HPDE6-E6E7 (cell line): ENCODE results near the gene SWT1.
A peak's percentile ranks its signal among the peaks of the same experiment; 100 is the strongest.

Experiments
- DNase-seq: peaks from one replicate; pipeline ENCODE4 v3.0.0; 2011; ENCODE audit warnings: missing footprints; ENCODE audit errors: extremely low spot score

Gene SWT1

DNA sequence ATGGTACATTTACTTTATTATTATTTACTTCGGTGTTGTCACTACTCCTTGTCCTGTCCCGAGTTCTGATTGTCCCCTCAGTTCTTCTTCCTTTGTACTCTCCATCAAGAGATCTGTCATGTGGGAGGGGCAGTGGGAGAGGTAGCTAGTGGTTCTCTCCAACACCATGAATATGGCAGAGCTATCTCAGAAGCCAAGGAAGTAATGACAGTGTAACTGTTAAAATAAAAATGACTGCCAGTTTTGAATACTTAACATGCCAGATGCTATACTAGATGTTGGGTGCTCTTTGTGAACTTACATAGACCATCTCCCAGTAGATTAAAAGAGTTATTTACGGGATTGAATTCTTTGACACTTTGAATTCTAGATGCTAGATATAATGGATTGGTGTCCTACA is 131.5 kb downstream of the SWT1 start:
- no peak for DNase-seq

DNA sequence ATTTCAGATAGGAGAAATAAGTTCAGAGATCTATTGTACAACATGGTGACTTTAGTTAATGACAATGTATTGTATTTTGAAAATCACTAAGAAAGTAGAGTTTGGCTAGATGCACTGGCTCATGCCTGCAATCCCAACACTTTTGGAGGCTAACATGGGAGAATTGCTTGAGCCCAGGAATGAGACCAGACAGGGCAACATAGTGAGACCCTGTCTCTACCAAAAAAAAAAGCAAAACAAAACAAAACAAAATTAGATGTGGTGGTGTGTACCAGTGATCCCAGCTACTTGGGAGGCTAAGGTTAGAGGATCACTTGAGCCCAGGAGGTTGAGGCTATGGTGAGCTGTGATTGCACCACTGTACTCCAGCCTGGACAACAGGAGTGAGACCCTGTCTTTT is 132.9 kb downstream of the SWT1 start:
- DNase-seq, result no peak

DNA sequence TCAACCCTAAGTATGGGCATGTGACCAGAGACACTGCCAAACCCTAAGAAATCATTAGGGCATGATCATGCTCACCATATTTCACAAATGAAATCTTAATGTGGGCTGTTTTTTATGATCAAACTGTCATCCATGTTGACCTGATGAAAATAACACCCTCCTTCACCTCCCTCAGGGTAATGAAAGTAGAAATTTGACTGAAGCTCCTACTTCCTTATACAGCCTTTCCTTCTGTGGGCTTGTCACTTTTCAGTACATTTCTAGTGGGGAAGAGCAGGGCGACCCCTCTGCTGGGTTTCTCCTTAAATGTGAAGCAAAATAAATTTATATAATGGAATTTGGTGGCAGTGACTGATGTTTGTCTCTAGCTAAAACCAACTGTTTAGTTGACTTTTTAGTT is 134.2 kb downstream of the SWT1 start:
- no peak for DNase-seq

DNA sequence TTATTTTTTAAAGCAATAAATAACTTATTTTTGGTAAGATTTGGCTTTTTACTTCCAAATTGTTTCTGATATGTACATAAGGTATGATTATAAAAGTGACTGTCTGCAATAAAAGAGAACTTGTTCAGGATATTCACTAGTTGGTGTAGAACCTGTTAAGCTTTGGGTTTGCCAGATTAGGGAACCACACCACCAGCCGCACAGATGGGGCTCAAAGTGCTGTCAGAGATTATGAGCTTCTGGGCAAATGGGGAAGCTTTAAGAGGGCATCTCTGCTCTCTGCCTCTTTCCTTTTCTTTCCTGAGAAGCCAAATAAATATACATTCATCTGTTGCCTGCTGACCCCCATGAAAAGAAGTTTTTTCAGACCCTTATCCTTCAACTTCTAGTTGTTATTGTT is 134.7 kb downstream of the SWT1 start:
- no peak for DNase-seq

DNA sequence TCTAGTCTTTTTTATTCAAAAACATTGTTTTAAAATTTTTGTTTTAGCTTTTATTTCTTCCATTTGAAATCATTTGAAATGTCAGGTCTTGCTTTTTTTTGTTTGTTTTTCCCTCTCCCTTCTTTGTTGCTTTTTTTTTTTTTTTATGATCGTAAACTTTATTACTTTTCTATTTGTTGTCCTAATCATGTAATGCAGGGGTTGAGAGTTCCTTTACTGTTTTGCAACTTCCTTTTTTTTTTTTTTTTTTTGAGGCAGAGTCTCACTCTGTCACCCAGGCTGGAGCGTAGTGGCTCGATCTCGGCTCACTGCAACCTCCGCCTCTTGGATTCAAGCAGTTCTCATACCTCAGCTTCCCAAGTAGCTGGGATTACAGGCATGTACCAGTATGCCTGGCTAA is 135.3 kb downstream of the SWT1 start:
- DNase-seq, result no peak

DNA sequence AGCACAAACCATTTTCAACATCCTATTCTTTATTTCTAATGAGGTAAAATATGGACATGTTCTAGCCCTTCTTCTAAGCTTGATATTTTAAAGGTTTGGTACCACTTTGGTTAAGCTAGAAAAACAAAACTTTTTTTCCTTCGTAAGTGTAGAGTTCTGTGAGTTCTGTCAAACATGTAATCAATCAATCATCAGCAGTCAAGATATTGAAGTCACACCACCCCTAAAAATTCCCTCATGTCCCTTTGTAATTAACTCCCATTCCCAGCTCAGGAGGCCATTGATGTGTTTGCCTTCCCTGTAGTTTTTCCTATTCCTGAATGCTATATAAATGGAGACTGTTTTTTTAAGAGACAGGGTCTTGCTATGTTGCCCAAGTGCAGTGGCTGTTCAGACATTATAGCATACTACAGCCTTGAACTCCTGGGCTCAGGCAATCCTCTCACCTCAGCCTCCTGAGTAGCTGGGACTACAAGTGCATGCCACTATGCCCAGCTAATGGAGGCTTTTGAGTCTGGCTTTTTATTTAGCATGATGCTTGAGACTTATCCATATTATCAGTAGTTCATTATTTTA is 137.1 kb downstream of the SWT1 start:
- no peak for DNase-seq

DNA sequence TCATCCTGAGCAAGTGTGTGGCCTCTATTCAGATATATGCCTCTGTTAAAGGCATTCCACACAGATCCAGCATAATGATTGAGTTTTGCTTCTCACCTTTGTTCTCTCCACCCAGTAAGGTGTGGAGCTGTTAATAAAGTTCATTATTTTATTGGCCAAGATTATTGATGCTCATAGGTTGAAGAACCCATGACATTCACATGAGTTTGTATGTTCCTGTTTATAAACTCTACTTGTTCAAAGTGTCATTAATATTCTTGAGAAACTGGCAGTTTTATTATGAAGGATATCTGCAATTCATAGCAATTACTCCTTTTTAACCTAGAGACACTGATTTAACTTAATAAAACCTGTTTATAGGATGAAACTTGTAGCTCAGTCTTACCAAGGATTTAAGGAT is 138.1 kb downstream of the SWT1 start:
- no peak for DNase-seq

DNA sequence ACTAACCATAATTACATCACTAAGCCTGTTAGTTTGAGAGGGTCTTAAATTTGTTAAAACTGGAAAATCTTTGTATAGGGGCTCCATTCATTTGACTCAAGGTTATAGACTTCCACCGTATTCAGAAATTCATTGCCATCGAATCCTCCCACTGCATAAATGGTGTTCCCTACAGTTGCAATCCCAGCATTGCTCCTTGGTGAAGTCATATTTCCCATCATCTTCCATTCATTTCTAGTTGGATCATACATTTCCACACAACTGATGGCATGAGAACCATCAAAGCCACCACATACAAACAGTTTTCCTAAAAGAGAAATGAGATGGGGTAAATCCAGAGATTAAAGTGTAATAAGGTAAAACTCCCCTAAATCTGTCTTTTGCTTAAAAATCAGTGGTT is 141.0 kb downstream of the SWT1 start:
- DNase-seq, result no peak

DNA sequence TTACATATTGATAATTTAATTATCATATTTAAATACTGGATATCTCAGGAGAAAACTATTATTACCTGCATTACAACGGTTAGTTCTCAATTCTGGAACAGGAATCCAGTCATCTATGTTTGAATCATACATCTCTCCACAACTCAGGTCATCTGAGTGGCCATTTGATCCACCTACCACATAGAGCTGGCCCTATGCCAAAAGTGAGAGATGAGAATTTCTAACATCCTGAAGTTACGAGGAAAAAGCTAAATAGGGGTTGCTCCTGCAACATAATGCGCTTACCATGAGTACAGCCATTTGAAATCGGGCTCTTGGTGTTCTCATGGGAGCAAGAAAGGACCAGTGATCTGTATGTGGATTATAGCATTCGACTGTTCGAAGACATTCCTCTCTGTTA is 143.2 kb downstream of the SWT1 start:
- no peak for DNase-seq

DNA sequence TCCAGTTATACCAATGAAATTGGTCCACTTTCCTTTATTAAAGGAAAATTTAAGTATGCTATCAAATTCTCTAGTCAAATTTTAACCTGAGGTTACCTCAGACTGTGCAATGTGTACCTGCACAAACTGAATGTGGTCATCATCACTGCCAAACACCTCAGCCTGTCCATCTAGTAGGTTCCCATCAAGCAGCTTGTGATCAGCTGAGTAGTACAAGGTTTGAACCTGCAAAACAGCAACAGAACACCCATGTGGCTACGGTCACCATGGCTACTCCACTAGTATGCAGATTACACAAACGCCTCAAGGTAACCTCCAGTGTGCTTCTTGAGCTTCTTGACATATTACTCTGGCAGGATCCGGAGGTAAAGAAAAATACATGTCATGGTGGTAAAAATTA is 148.5 kb downstream of the SWT1 start:
- DNase-seq, result no peak

DNA sequence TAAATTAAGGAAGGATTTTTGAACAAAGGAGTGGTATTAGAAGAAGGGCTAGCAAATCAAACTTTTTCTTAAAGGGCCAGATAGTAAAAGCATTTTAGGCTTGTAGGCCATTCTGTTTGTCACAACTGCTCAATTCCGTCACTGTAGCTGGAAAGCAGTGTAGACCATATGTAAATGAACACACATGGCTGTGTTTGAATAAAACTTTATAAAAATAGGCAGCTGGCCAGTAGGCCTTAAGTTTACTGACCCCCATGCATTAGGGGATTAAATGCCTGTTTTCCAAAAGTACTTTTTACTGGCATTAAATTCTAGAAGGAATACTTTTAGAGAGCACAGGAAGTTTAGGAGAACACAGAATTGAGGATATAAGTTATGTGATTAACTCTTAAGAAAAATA is 151.2 kb downstream of the SWT1 start:
- no peak for DNase-seq

DNA sequence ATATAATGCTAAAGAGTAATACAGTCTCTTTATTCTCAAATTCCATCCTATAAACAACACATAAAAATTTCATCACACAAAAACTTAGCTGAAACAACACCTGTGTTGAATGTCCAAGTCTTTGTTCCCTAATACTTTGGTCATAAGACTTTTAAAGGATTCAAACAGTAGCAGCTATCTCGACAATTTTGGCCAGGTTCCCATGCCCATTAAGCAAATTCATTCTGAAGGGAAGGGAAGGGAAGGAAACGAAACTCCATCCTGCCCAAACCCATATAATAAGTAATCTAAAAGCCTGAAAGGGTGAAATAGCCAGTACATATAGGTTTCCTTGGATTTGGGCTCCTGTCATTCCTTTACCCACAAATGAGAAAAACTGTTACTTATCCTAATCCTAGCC is 152.6 kb downstream of the SWT1 start:
- no peak for DNase-seq

DNA sequence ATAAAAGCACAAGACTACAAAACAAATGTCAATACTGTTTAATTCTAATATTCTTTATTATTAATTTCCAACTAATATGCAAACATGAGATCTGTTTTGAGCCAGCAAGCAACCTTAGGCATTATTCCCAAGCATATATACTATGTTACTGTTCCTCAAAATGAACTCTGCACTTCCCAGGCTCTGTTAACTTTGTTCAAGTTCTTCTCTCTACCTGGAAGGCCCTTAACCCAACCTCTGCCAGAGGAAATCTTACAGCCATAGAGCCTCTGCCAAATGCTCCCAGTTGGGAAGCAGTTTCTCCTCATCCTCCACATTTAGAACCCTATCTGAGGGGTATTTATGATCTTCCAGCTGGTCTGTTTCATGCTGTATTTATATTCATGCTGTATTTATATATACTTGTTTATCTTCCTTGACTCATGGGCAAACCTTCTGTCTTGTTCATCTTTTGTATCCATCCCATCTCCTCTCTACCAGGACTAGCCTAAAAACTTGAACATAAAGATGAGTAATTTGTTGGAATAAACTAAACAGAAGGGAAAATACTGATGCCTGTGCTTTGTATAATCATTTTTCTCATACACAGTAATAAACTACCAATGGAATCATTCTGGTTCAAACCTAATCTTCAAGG is 154.7 kb downstream of the SWT1 start:
- DNase-seq, result no peak

DNA sequence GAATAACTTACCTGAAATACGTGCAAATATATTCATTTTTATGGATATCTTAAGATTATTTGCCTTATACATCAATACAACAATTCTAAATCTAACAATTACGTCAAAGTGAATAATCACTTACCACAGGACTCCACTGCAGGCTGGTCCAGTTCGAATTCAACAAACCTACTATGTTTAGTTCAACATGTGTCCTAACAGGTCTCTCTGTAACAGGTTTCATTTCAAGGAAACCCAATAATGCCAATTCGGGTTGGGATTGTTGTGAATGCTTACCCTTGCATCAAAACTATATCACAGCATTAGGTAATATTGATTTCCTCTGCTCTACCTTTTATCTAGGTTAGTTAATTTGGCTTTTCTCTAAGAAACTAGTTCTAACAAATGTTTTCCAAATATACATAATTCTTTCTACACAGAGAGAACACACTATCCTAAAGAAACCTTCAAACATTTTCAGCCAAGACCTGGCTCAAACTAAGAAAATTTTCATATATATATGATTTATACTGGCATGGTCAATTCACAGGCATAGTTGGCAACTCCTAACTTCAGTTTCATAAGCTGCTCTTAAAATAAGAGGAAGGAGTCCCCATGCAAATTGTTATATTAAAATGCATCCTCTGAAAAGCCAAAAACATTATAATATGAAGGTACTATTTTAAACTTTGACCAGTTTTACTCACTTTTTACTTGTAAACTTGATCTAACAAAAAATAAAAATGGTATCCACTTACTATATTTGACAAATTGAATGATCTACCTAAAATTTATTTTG is 155.6 kb downstream of the SWT1 start:
- DNase-seq, result no peak

DNA sequence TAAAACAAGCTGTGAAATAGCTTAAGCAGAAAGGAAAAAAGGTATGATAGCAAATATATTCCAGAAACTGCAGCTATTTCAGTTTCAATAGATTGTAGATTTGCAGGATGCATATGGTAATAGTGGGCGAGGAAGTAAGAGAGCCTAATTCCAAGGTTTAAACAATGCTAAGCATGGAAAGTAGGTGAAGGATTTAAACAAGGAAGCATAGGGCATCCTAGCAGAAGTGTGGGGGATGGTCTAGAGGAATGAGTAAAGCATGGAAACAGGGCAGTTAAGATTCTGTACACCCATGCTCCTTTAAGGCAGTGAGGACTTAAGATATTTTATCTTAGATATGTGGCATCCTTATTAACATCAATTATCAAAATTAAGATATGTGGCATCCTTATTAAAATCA is 157.4 kb downstream of the SWT1 start:
- no peak for DNase-seq

DNA sequence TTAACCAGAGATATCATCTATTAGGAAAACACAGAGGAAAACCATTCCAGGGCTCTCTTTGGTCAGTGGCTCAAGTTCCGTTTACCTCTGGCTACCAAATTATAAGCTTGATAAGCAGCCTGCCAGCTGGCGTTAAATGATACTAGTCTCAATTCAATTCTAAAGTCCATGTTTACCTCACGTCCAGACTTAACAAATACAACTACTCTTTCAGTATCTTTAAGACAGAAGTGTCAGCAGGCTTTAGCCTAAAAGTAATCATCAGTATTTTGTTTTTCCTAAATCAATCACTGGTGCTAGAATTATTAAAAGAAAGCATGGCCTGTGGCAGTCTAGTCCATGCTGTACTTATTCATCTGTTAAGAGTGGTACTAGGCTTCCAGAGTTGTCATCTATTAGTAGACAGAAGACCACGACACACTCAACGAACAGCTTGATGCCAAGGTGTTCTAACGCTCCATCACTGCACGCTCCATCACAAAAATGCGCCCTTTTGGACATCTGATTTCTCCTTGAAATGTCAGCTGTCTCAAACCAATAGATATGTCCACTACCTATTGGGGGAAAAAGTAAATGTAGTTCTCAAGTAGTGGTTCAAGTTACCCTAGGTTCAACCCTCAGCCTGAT is 158.6 kb downstream of the SWT1 start:
- no peak for DNase-seq

DNA sequence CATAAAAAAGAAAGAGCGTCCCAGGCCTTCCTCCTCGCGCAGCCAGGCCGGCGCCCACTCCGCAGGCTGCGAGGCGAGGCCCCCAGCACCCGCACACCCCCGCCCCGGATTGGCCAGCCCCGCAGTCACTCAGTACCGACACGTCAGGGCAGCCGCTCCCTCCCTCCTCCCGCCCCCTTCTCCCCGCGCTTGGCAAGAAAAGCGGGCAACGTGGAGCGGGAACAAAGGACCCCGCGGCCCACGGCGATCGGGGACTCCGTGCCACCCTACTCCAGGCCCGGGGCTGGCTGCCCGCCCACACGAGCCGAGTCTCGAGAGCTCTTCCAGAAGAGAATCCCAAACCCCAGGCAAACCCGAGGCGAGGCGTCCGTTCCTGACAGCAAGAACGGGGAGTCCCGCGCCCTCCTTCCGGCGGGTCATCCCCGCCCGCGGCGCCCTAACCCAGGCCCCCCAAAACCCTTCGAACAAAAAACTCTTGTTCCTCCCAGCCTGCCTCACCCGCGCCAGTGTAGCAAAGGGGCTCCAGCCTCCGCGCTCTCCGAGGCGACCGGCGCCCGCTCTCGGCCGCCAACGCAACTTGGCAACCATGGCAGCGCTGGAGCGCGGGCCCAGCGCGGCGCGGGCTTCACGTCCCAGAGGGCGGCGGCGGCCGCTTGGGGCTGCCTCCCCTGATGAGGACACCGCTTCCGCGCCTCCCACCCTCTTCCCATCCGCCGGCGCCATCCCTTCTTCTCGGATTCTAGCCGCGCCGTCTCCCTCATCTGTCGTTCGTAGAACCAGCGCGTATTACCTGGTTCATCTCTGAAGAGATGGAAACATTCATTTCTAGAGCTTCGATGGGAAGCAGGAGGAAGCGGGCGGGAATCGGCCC is 159.4 kb downstream of the SWT1 start:
- DNase-seq, result peak; percentile 63

DNA sequence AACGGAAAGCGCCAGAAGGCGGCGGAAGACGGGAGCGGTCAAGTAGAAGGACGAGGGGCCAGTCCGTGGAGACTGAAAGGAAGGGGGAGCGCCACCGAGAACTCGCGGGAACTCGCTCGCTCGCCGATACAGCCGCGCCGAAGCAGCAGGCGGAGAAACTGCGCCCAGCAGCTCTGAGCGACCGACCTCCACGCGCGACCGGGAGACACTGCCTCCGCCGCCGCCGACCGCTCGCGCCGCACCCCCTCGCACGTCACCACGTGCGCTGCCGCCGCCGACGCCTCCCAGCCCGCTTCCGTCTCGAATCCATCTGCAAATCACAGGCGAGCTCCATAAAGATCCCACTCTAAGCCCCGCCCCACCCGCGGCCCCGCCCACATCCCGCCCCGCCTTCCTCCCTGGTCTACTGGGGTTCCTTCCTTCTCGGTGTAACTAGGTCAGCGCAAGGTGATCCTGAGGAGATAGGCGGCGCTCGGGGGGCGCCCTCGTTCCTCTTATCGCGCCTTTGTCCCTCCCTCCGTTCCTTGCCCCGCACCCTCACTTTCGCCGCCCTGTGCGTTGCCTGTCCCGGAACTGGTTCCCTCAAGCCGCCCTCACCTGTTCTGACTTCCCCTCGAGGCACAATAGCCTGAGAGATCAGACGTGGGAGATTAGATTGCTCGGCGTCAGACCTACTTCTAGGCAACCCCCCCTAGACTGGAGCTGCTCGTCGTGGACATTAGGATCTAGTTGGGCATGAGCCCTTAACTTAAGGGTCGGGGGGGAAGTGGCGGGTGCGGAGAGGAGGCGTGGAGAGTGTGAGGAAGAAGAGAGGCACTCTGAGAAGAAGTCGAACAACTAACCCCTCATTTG is 160.3 kb downstream of the SWT1 start, which contains the start of gene IVNS1ABP:
Gene IVNS1ABP (minus strand): TSS at position 210 of the 852 bp plus-strand sequence. CDS start 7,750 bp downstream, outside the sequence.
- peak; percentile 88 for DNase-seq

DNA sequence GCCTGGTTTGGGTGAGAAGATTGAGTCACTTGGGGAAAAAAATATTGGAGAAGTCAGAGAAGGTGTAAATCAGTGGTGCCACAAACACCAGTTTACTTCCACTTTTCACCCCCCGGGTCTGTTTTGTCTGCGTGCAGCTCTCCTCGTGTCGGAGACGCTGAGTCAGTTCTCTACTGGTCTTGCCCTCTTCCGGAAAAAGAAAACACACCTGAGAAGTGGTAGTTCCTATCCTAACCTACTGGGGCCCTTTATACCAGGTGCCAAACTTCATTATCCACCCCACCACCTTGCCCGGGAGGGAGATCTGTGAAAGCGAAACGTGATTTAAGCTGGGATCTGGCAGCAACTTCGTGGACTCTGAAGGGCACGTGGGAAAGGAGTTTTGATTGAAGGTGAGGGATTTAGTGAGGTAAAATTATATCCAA is 160.9 kb downstream of the SWT1 start:
- peak; percentile 79 for DNase-seq

DNA sequence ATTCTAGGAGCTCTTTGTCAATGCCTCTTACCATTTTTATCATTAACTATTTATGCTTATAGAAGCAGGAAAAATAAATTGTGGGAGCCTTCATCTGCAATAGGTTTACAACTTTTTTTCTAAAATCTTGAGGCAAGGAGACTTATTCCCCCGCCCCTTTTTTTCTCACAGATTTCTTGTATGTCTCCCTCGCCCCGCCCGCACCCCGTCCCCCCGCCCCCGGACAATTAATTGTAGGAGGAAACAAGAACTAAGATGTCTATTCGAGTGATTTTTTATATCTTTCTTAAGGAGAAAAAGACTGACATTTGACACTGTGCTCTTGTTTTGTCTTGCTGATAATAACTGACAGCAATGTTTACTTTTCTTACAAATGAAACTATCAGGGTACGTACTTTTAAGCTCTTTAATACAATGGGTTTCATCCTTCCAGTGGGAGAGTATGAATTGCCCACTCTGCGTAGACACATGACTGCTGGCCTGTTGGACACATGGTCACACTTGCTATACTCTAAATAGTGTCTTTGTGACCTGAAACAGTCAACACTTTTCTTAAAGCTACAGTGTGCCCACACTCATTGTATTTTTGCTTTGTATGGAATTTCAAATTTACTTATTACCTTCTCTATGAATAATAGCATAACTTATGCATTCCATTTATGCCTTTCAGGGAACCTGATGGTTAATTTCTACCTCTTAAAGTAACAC is 161.6 kb downstream of the SWT1 start:
- DNase-seq, result no peak
